IMR-90 (cell line): ENCODE data around the gene ZSCAN32.

Experiments
- BHLHE40 ChIP-seq: fragments of 150-350 bp; IDR thresholded peaks from 2 replicates; pipeline ENCODE4 v1.6.1; 2016; ENCODE audit warnings: mild to moderate bottlenecking, low read depth, low read length
- ELK1 ChIP-seq: fragments of 150-350 bp; IDR thresholded peaks from 2 replicates; pipeline ENCODE4 v1.6.1; 2016; ENCODE audit warnings: low read depth, mild to moderate bottlenecking, low read length, moderate library complexity, borderline replicate concordance
- FOS ChIP-seq: fragments of 150-350 bp; IDR thresholded peaks from 2 replicates; pipeline ENCODE4 v1.6.1; 2016; ENCODE audit warnings: low read depth, low read length
- MAFK ChIP-seq: IDR thresholded peaks from 2 replicates; pipeline ENCODE4 v1.6.1; 2012; ENCODE audit warnings: low read depth, low read length, improper control_type of control experiment
- MAZ ChIP-seq: IDR thresholded peaks from 2 replicates; pipeline ENCODE4 v1.6.1; 2012; ENCODE audit warnings: low read depth, mild to moderate bottlenecking, low read length, improper control_type of control experiment, moderate library complexity, borderline replicate concordance
- MXI1 ChIP-seq: IDR thresholded peaks from 2 replicates; pipeline ENCODE4 v1.6.1; 2012; ENCODE audit warnings: low read depth, mild to moderate bottlenecking, low read length, moderate library complexity, borderline replicate concordance
- NFE2L2 ChIP-seq: fragments of 150-350 bp; IDR thresholded peaks from 2 replicates; pipeline ENCODE4 v1.6.1; 2016; ENCODE audit warnings: low read depth, mild to moderate bottlenecking, low read length
- POLR2A ChIP-seq: IDR thresholded peaks from 2 replicates; pipeline ENCODE4 v1.6.1; 2012; ENCODE audit warnings: mild to moderate bottlenecking, low read depth, low read length
- RAD21 ChIP-seq: IDR thresholded peaks from 2 replicates; pipeline ENCODE4 v1.6.1; 2012; ENCODE audit warnings: low read length, improper control_type of control experiment
- RCOR1 ChIP-seq: IDR thresholded peaks from 2 replicates; pipeline ENCODE4 v1.6.1; 2012; ENCODE audit warnings: mild to moderate bottlenecking, low read length, improper control_type of control experiment; ENCODE audit not compliant: insufficient replicate concordance
- USF2 ChIP-seq: fragments of 150-350 bp; IDR thresholded peaks from 2 replicates; pipeline ENCODE4 v1.6.1; 2017; ENCODE audit warnings: mild to moderate bottlenecking, antibody characterized with exemption, low read length, low read depth
- TF ChIP-seq, protein P1 (sequence below): conservative IDR thresholded peaks from 2 replicates; pipeline ENCODE4 v1.5.1; 2012; ENCODE audit warnings: mild to moderate bottlenecking, low read depth, low read length, improper control_type of control experiment

- TF ChIP-seq, protein P1, sequence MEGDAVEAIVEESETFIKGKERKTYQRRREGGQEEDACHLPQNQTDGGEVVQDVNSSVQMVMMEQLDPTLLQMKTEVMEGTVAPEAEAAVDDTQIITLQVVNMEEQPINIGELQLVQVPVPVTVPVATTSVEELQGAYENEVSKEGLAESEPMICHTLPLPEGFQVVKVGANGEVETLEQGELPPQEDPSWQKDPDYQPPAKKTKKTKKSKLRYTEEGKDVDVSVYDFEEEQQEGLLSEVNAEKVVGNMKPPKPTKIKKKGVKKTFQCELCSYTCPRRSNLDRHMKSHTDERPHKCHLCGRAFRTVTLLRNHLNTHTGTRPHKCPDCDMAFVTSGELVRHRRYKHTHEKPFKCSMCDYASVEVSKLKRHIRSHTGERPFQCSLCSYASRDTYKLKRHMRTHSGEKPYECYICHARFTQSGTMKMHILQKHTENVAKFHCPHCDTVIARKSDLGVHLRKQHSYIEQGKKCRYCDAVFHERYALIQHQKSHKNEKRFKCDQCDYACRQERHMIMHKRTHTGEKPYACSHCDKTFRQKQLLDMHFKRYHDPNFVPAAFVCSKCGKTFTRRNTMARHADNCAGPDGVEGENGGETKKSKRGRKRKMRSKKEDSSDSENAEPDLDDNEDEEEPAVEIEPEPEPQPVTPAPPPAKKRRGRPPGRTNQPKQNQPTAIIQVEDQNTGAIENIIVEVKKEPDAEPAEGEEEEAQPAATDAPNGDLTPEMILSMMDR = no peak
- no peak for TF ChIP-seq POLR2A
- no peak for TF ChIP-seq RAD21
- no peak for TF ChIP-seq MXI1
- TF ChIP-seq NFE2L2 = no peak
- TF ChIP-seq BHLHE40 = no peak
- no peak for TF ChIP-seq MAZ
- TF ChIP-seq USF2 = no peak
- TF ChIP-seq MAFK = no peak
- no peak for TF ChIP-seq FOS
- no peak for TF ChIP-seq RCOR1
- no peak for TF ChIP-seq ELK1
These were observed 44.7 kb downstream of the ZSCAN32 start for GRCh38 chr16:3356118-3356517.
